Measurements from ENCODE around the gene PDE2A. TPM values are rescaled to one million over a fixed set of nuclear protein-coding genes. Genes with fewer than 3 reads are reported as not detected.

PDE2A gene
- total and polyA plus RNA-seq, 10 of the 15 experiments (the other 5 are each of a cell fraction or from before 2014, with no cell fraction given): 0.06 to 0.15 (median 0.11) TPM; not detected in 6

- no peak overlapping the region for H3K4me2 ChIP-seq (ENCODE audit: control insufficient read depth, insufficient read depth)
- ChIA-PET CTCF (interaction anchor here (3.8 to 7.1 kb wide), 2 partner anchors 10 to 90 kb away, joined by 19 to 130 read pairs; no protein-coding TSS in a partner anchor), POLR2A (interaction anchor here (3.5 kb wide), 1 partner anchor 11 kb away, joined by 12 read pairs; no protein-coding TSS in a partner anchor), RAD21 (ENCODE audit: unreplicated experiment) (interaction anchor here (1.1 kb wide), 1 partner anchor 208 kb away, joined by 4 read pairs; no protein-coding TSS in a partner anchor), SMC1A (ENCODE audit: uncharacterized antibody, unreplicated experiment) (interaction anchor here (0.7 to 2.7 kb wide), 2 partner anchors 11 to 209 kb away, joined by 4 to 11 read pairs; no protein-coding TSS in a partner anchor)
- in situ Hi-C loops (cut with MboI): no loop called here
- intact Hi-C loops (cut with micrococcal nuclease; ENCODE audit: unreplicated experiment): loop anchor here (5.0 kb wide), 1 partner anchor 208 kb away; no protein-coding TSS in a partner anchor
- BruUV-seq (replicated peaks): no TSS peak
- no peaks in the 10 kb centered on the region for H3K4me1 ChIP-seq (ENCODE audit: control insufficient read depth, insufficient read depth, low read length)
- DNase-seq (ENCODE audit: low read depth, low spot score): no peak
- H3K9me3 ChIP-seq (replicated peaks; ENCODE audit: control insufficient read depth, insufficient read depth, low read length): no peaks in the 10 kb centered on the region
- H3K36me3 ChIP-seq (ENCODE audit: control insufficient read depth in 2 of 2, insufficient read depth in 2 of 2, low read length in 1 of 2): peaks cover 7% of the 10 kb centered on the region in 2 experiments; a peak in 3 of 4 replicates
- H3K4me3 ChIP-seq: no peak overlapping the region
- no peak overlapping the region for H3K27ac ChIP-seq (ENCODE audit: control insufficient read depth, insufficient read depth)
- no peak overlapping the region for H2AFZ ChIP-seq (ENCODE audit: control insufficient read depth, low read depth, low read length)
- no peak for FAIRE-seq
- peaks cover 3% of the 10 kb centered on the region; the same call in 1 of the 2 replicates for H4K20me1 ChIP-seq (ENCODE audit: control insufficient read depth, insufficient read depth)
- no peaks in the 10 kb centered on the region for H3K79me2 ChIP-seq (ENCODE audit: control insufficient read depth, insufficient read depth, low read length)
- H3K27me3 ChIP-seq (replicated peaks in 1 of 2; ENCODE audit: control insufficient read depth in 2 of 2, insufficient read depth in 2 of 2, low read length in 1 of 2): peaks cover 5% of the 10 kb centered on the region in 2 experiments
- TF ChIP-seq EED (IDR thresholded peaks at IDR 0.05; ENCODE audit: low read depth) (no peak), POLR2A (IDR thresholded peaks at IDR 0.05; ENCODE audit: low read depth, low read length) (peak; percentile 42; the same call in 1 of the 2 replicates)
- no peak overlapping the region for H3K9ac ChIP-seq (ENCODE audit: control insufficient read depth, insufficient read depth, low read length)
- 36% methylated on average over 5 of the region's 5 CpGs for WGBS (ENCODE audit: insufficient coverage, insufficient replicate concordance, low lambda C conversion rate, missing lambda C conversion rate)
- ATAC-seq: no peak
These were observed 5.6 kb upstream of the PDE2A start for GRCh38 chr11:72679869-72680268.

DNA sequence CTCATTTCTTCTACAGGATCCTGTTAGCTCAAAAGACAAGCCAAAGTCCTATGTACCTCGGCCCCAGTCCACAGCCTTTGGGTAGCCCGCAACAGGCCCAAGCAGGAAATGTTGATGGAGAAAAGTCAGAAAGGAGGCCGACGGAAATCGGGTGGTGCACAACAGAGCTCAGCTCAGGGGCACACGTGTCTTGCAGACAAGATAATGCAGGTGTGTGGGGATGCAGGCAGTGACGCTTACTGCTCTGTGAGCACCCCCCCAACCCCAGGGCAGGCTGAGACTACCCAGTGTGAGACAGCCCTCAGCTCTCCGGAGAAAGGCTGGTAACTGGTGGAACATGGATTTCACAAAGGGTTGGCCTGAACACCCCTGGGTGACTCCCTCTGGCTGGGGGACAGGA is 4.3 kb upstream of the PDE2A start:
- CTCF ChIA-PET: interaction anchor here (3.8 kb wide), 1 partner anchor 9 kb away, joined by 19 read pairs; no protein-coding TSS in a partner anchor
- TF ChIP-seq BCL3 (IDR thresholded peaks at IDR 0.05; ENCODE audit: borderline replicate concordance, insufficient read depth, low read depth, low read length, poor library complexity, severe bottlenecking): peak; percentile 29
- no peak for TF ChIP-seq SREBF2 (IDR thresholded peaks at IDR 0.05; ENCODE audit: low read length)
- TF ChIP-seq NBN (IDR thresholded peaks at IDR 0.05): no peak
- no peak for TF ChIP-seq EED (IDR thresholded peaks at IDR 0.05; ENCODE audit: low read depth)
- no peak for TF ChIP-seq SMAD1 (IDR thresholded peaks at IDR 0.05; ENCODE audit: low read depth, partially characterized antibody)
- no peak for TF ChIP-seq HCFC1 (IDR thresholded peaks at IDR 0.05; ENCODE audit: low read length)
- no peak for TF ChIP-seq IRF4 (IDR thresholded peaks at IDR 0.05; ENCODE audit: low read depth, low read length)
- no peak for TF ChIP-seq RCOR1 (conservative IDR thresholded peaks at IDR 0.05; ENCODE audit: low read depth, low read length)
- TF ChIP-seq MAX (IDR thresholded peaks at IDR 0.05; ENCODE audit: low read depth, low read length): no peak
- no peak for TF ChIP-seq RAD21 (IDR thresholded peaks at IDR 0.05; ENCODE audit: insufficient read depth, low read depth, low read length)
- no peak for TF ChIP-seq E2F4 (IDR thresholded peaks at IDR 0.05; ENCODE audit: low read depth, low read length)
- TF ChIP-seq FOS (IDR thresholded peaks at IDR 0.05; ENCODE audit: borderline replicate concordance, extremely low read depth, insufficient read length): no peak
- peak; percentile 66 for TF ChIP-seq POLR2A (IDR thresholded peaks at IDR 0.05; ENCODE audit: low read depth, low read length)

More for the DNA sequence above, 4.3 kb upstream of the PDE2A start:
- Histone ChIP-seq H3K9ac (ENCODE audit: control insufficient read depth, insufficient read depth, low read length) (no peak overlapping the region), H3K27ac (ENCODE audit: control insufficient read depth, insufficient read depth) (no peak overlapping the region), H3K27me3 (replicated peaks in 1 of 2; ENCODE audit: control insufficient read depth in 2 of 2, insufficient read depth in 2 of 2, low read length in 1 of 2) (peaks cover 5 to 14% of the 10 kb centered on the region in 2 experiments), H4K20me1 (ENCODE audit: control insufficient read depth, insufficient read depth) (peaks cover 3% of the 10 kb centered on the region; the same call in 1 of the 2 replicates), H3K4me2 (ENCODE audit: control insufficient read depth, insufficient read depth) (no peak overlapping the region), H3K4me1 (ENCODE audit: control insufficient read depth, insufficient read depth, low read length) (no peaks in the 10 kb centered on the region), H3K79me2 (ENCODE audit: control insufficient read depth, insufficient read depth, low read length) (no peaks in the 10 kb centered on the region), H3K4me3 (no peak overlapping the region), H2AFZ (ENCODE audit: control insufficient read depth, low read depth, low read length) (no peak overlapping the region), H3K36me3 (ENCODE audit: control insufficient read depth in 2 of 2, insufficient read depth in 2 of 2, low read length in 1 of 2) (no peaks in the 10 kb centered on the region; a peak in 1 of 4 replicates), H3K9me3 (replicated peaks; ENCODE audit: control insufficient read depth, insufficient read depth, low read length) (no peaks in the 10 kb centered on the region)
- in situ Hi-C loops (cut with MboI): no loop called here
- POLR2A ChIA-PET: interaction anchor here (3.5 kb wide), 1 partner anchor 10 kb away, joined by 12 read pairs; no protein-coding TSS in a partner anchor
- RAD21 ChIA-PET (ENCODE audit: unreplicated experiment): no interaction called here
- SMC1A ChIA-PET (ENCODE audit: uncharacterized antibody, unreplicated experiment): interaction anchor here (1.1 to 2.7 kb wide), 2 partner anchors 9 to 10 kb away, joined by 3 to 11 read pairs; no protein-coding TSS in a partner anchor
- no peak for DNase-seq (ENCODE audit: low read depth, low spot score)
- FAIRE-seq: no peak
- no peak; the same call in 2 of the 3 replicates for ATAC-seq
- intact Hi-C loops (cut with micrococcal nuclease; ENCODE audit: unreplicated experiment): no loop called here
- WGBS (ENCODE audit: insufficient coverage, insufficient replicate concordance, low lambda C conversion rate, missing lambda C conversion rate): 47% methylated on average over 8 of the region's 8 CpGs
- no TSS peak for BruUV-seq (replicated peaks)
